ENCODE data around the gene COG2. TPM values are rescaled to one million over a fixed set of nuclear protein-coding genes. Genes with fewer than 3 reads are reported as not detected.
"Not testable (repeated sequence)": the region's sequence is repeated elsewhere in the genome, so short reads cannot be mapped to it uniquely, and the experiment has no call there.

Gene COG2
- total RNA-seq, 1 donor from 2014 or later: 34.6 TPM

DNA sequence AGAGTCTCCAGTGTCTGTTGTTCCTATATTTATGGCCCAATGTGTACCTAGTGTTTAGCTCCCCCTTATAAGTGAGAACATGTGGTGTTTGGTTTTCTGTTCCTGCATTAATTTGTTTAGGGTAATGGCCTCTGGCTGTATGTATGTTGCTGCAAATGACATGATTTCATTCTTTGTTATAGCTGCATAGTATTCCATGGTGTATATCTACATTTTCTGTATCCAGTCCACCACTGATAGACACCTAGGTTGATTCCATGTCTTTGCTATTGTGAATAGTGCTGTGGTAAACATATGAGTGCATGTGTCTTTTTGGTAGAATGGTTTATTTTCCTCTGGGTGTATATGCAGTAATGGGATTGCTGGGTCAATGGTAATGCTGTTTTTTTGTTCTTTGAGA is 56.7 kb downstream of the COG2 start:
- not testable (repeated sequence) for FAIRE-seq; DNase-seq (ENCODE audit: low spot score in 2 of 2)

DNA sequence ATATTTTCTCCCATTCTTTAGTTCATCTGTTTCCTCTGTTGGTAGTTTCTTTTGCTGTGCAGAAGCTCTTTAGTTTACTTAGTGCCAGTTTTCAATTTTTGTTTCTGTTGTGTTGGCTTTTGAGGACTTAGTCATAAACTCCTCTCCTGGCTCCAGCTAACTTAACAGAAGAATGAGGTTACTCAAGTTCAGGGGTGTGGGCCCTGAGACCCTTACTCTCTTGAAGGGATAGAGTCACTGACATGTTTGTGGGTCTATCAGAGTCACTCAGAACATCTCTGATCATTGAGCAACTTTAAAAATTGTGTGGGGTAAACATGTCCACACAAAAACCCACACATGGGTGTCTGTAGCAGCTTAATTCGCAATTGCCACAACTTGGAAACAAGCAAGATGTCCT is 57.4 kb downstream of the COG2 start:
- DNase-seq (ENCODE audit: low spot score in 2 of 2) (no peak), FAIRE-seq (no peak)

DNA sequence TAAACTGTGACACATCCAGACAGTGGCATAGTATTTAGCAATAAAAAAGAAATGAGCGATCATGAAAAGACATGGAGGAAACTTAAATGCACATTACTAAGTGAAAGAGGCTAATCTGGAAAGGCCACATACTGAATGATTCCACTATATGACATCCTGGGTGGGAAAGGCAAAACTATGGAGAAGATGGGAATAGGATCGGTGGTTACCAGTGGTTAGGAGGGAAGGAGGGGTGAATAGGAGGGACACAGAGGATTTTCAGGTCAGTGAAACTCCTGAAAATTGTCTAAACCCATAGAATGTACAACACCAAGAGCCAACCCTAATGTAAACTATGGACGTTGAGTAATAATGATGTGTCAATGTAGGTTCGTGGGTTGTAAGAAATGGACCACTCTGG is 57.9 kb downstream of the COG2 start:
- FAIRE-seq (no peak), DNase-seq (ENCODE audit: low spot score in 2 of 2) (no peak)

DNA sequence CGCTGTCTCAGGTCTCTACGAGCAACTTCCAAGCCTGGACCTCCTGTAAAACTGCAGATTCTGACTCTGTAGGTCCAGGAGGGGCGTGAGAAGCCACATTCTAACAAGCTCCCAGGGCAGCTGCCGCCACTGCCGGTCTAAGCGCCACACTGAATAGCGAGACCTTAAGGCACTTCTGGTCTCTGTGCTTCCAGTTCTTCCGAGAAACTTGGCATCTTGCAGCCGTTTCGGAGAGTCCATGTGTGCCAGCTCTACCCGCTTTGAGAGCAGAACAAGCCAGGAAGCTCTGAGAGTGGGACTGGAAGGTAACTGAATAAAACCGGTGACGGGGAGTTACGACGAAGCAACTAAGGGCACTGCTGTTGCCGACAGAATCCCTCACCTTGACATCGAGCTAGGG is 59.2 kb downstream of the COG2 start:
- no peak for DNase-seq (ENCODE audit: low spot score in 2 of 2)
- FAIRE-seq: no peak

DNA sequence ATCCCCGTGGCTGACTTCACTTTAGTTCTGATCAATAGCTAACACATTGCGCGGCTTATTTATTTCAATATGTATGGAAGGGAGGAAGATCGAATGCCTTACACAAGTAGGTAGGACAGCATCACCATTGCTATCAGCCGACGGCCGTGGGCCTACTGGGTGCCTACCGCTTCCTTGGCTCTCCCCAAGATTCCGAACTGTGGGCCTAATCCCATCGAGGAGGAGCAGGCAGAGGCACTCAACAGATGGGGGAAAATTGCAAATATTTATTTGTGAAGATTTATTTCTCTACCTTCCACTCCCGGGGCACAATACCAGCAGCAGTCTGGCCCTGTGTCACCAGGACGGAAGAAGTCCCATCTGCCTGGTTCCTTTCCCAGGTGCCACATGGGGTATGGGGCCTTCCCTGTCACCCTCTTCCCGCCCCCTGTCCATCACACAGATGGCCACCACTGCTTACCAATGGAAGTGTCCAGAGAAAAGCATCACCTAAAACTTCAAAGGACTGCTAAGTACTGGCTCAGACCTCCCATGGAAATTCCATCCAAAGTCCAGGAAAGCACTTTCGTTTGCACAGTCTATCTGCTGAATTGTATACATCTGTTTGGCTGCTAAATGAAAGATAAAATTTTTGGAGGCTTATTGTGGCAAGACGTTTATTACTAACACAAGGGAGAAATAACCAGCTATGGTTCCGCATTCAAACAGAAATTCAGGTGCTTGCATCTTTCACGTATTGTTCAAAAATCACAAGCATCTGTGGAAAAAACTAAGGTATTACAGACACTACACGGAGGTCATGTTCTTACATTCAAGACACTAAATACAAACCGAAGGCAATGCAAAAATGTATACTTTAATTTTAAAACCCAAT is 59.9 kb downstream of the COG2 start:
- DNase-seq (ENCODE audit: low spot score in 2 of 2): no peak
- no peak for FAIRE-seq

DNA sequence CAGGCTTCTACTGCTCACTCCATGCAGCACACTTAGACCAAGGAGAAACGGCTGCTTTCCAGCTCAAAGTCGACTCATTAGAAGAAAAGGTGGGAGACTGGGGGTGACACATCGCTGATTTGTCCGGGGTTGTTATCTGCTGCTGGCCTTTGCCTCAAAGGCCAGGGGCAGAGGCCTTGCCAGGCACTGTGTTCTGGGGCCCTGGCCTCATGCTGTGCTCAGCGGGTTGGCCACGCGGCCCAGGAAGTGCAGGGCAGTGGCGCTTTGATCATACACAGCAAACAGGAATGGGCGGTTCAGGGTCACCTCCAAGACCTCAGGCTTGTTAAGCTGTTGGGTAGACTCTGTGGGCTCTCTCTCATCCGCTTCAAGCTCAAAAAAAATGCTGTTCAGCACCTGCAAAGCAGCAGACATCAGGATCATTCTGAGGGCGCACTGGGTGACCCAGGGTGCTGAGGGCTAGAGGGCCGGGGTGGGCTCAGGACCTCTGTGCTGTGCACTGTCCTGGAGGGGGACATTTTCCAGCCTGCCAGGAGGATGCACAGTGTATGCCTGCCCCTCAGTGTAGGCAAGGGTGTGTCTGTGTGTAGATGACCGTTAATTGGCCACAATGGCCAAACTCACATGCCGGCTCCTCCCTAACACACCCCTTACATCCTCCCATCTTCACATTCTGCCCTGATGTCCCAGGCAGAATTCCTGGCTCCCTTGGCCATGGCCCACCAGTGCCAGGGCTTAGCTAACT is 60.8 kb downstream of the COG2 start:
- FAIRE-seq (no peak), DNase-seq (ENCODE audit: low spot score in 2 of 2) (no peak)

DNA sequence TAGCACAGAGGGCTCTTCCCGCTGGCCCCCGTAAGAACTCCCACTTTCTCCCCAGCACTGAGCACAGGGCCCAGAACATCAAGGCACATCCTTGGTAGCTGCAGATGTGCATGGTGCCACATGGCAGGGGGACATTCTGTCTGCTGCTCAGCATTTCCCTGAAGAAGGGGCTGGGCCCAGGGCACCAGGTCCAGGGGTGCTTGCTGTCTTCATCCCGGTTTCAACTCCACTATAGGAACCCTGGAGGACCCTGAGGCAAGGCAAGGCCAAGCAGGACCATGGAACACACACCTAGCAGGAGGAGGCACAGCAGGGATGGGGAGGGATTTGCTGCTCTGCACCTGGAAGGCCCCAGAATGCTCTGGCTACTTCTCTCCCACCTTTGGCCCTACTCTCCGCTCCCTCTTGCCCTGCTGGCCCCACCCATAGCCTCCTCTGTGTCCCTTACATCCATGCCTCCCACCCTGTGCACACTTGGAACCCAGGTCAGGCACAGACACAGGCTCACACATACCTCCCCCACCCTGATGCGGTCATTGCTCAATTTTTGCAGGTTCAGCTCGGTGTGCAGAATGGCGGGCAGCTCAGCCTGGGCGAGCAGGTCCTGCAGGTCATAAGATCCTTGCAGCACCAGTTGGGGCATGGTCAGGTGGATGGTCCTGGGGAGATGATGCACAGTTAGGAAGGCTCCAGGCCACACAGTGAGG is 61.6 kb downstream of the COG2 start:
- FAIRE-seq: no peak
- DNase-seq (ENCODE audit: low spot score in 2 of 2): no peak

DNA sequence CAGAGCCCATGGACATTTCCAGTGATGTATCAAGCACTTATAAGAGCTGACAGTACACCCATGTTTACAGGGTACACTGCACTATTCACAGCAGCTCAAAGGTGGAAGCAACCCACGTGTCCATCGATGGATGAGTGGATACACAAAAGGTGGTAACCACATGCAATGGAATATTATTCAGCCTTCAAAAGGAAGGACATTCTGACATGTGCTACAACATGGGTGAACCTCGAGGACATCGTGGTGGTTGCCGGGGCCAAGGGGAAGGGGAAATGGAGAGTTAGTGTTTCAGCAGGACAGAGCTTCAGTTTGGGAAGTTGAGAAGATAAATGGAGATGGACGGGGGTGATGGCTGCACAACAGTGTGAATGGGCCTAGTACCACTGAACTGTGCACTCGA is 62.5 kb downstream of the COG2 start:
- no peak for FAIRE-seq

DNA sequence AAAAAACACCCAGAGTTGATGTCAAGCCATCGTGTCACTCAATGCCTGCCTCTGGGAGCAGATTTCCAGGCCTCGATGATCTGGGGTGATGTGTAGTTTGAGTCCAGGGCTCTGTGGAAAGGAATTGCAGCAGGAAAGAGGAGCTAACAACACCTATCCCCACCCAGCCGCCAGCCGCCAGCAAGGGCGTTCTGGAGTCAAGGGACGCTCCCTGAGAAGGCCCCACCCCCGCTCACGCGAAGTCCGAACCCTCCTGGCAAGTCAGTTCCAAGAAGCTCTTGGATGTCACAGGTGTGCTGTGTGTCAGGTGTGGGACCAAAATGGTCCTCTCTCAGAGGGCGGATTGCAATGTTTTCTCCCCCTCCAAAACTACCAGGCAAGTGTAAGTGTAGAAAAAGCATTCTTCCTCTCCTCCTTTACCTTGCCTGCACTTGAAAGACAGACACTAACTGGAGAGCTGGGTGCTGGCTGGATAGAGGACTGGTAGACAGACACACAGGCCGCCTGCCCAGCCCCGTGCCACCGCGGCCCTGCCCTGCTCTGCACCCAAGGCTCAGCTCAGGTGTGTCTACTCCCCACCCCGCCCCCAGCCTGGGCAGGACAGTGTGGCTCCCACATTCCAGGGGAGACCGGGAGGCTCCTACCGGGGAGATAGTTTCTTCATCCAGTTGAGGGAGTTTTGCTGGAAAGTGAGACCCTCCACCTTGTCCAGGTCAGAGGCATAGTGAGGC is 63.2 kb downstream of the COG2 start:
- no peak for DNase-seq (ENCODE audit: low spot score in 2 of 2)
- no peak for FAIRE-seq

More for the DNA sequence above, 62.5 kb downstream of the COG2 start:
- DNase-seq (ENCODE audit: low spot score in 2 of 2): no peak

DNA sequence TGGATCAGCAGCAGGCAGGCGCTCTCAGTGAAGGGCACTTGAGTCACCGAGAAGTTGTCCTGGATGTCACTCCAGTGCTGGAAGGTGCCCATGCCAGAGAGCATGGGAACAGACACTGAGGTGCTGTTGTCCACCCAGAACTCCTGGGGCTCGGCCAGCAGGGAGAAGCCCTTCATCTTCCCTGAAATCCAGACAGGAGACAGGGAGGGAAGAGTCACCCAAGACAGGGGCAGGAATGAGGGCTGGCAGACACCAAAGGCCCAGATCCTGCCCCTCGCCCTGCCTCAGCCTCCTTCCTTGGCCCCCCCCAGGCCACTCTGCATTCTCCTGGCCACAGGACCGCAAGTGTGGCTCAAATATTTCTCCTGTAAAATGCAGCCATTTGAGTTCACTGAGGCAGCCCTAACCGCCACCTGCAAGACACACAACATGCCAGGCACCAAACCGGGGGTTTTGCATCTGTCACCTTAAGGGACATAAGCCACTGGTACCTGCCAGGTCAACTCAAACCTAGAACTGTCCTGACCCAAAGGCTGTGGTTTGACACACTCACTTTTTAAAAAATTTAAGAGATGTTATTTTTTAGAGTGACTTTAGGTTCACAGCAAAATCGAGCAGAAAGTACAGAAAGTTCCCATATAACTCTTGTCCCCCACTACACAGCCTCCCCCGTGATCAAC is 63.9 kb downstream of the COG2 start:
- FAIRE-seq: no peak
- no peak for DNase-seq (ENCODE audit: low spot score in 2 of 2)

DNA sequence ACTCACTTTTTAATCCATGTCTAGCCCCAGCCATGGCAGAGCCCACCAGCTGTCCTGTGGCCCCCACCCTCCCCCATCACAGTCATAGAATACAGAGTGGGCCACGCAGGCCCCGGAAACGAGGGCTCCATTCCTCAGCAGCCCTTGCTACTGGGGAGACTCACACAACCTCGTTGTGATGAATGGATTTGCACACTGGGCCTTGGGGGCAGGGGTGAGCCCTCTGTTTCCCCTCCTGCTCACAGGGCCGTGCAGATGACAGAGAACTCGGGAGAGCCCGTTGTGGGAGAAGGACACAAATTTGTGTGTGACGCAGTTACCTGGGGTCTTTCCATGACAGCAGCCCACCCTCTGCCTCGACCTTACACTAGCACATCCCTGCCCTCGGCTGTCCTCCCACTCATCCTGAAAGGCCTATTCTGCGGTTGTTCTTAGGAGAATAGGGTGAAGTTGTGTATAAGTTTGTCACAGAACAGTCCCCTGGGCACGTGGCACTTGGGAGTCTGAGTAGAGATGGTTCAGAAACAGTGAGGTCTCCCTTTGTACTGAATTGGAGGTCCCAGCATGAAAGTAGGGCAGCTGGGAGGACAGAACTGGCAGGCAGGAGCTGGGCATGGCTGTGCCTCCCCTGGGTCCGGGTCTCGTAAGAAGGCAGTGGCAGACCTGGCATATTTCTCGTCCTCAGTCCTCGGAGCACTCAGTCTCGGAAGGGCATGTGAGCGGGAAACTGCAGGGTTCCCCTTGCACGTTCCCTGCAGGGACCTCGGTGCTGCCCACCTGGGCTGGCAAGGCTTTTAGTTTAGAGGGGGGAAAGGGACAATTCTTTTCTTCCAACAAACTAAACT is 64.8 kb downstream of the COG2 start:
- no peak for DNase-seq (ENCODE audit: low spot score in 2 of 2)
- no peak for FAIRE-seq

DNA sequence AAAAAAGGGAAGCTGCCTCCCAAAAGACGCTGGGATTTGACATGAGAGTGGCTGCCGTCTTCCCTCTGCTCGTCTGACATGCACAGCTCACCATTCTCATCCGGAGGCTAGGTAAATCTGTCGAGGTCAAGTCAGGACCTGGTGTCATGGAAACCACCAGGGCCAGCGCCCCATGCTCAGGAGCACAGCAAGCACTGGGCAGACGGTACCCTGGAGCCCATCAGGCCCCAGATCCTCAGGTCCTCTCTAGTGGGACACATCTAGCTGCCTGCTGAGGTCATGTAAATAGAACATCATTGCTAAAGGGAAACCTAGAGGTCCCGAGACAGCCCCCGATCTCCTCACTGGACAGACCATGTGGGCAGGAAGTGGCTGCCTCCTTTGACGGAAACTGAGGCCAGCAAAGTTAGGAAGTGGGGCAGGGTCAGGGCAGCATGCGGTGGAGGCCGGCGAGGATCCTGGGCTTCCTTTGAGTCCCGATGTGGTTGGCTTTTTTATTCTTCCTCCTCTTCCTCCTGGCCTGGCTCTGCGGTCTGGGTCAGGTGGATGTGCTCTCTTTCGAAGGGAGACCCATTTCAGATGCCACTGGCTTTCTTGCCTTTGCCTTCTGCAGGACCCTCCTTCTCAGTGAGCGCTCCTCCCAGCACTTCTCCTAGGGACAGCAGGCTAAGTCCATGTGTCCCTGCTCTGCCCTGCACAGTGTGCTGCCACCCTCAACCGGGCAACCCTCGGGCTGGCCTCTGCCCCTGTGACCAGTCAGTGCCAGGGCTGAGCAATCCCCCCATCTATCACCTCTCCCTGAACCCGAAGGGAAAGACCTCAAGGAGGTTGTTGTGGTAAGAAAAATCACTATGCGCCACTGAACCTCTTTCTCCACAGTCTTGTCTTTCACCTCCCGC is 65.7 kb downstream of the COG2 start:
- DNase-seq (ENCODE audit: low spot score in 2 of 2) (no peak), FAIRE-seq (no peak)

DNA sequence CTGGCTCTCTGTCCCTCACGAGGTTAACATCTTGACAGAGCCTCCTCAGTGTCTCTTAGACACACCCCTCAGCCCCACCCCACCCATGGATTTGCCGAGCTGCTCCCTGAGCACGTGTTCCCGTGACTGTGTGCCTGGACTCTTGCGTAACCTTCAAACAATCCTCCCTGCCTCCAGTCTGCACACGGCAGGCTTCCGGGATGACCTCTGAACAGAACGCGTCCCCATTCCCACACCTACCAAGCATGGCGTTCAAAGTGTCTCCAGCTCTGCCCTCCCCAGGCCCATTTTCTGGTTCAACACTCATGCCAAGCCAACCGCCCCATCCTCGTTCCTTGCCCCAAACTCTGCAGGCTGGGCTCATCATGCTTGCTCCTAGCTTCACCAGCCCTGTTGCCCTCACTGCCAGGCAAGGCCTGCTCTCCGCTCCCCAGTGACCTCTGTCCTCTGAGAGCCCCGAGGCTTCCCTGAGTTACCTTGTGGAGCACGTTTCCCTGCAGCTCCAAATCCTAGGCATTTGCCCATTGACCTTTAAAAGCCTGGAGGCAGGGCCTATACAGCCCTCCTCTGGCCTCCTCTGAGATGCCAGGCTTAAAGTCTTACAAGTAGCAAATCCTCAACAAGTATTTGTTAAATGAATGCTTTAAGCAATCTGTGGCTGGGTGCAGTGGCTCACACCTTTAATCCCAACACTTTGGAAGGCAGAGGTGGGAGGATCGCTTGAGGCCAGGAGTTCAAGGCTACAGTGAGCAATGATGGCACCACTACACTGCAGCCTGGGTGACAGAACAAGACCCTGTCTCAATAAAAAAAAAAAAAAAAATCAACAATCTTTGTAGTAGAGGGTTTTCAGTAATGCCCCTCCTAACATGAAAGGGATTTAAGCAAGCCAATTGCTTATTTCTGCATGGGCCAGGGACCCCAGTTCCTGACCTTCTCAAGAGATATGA is 66.6 kb downstream of the COG2 start:
- DNase-seq (ENCODE audit: low spot score in 2 of 2) (no peak), FAIRE-seq (no peak)

DNA sequence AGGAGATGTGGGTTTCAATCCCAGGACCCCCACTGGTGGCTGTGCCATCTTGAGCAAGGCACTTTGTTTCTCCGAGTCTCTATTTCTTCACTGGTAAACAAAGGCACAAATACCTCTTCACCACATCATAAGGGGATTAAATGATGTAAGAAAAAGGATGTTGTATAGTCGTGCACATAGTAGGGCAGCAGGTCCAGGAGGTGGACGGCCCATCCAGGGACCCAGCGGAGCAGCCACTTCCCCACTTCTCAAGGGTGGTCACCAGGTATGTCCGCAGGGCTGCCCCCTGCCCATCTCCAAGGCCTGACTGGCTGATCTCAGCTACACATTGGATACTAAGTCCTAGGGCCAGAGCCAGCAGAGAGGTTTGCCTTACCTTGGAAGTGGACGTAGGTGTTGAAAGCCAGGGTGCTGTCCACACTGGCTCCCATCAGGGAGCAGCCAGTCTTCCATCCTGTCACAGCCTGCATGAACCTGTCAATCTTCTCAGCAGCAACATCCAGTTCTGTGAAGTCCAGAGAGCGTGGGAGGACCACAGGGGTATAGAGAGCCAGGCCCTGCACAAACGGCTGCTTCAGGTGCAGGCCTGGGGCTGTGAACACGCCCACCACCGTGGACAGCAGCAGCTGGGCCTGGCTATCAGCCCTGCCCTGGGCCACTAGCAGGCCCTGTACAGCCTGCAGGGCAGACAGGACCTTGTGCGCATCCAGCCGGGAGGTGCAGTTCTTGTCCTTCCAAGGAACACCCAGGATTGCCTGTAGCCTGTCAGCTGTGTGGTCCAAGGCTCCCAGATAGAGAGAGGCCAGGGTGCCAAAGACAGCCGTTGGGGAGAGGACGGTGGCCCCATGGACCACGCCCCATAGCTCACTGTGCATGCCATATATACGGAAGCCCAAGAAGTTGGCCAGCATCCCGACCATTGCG is 67.6 kb downstream of the COG2 start:
- DNase-seq (ENCODE audit: low spot score in 2 of 2) (no peak), FAIRE-seq (no peak)

DNA sequence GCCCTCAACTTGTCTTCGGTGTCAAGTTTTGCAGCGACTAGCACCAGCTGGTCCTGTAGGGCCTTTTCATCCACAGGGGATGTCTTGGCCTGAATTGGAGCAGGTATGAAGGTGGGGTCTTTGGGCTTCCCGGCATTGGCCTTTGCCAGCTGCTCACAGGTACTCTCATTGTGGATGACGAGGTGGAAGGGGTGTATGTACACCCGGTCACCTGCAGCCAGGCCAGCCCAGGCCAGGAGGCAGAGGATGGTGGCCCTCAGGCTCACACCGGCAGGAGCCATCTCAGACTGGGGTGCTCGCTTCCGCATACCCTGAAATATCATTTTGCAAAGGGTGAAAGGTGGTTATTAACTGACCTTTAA is 68.2 kb downstream of the COG2 start:
- no peak for FAIRE-seq
- DNase-seq (ENCODE audit: low spot score in 2 of 2): no peak

DNA sequence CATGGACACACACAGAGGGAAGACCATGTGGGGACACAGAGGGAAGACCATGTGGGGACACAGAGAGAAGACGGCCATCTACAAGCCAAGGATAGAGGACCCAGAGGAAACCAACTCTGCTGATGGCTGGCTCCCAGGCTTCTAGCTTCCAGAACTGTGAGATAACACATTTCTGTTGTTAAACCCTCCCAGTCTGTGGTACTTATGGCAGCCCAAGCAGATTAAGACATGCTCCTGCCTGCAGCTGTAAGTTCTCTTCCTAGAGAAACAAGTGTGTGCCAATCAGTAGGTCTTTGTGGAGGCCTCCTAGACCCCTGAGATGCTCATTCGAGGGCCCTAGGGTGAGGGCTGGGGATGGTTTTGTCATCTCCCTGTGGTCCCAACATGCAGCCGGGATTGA is 69.0 kb downstream of the COG2 start:
- DNase-seq (ENCODE audit: low spot score in 2 of 2) (no peak), FAIRE-seq (no peak)

Data from frontal cortex (tissue), 4 donors.